Ectodermal cell (in vitro differentiated cells): ENCODE measurements around the gene ZYX.
"Not testable (repeated sequence)": the region's sequence is repeated elsewhere in the genome, so short reads cannot be mapped to it uniquely, and the experiment has no call there.

ENCODE experiments used
- H3K27ac ChIP-seq: 2 replicates; pipeline ENCODE4 v1.7.0; 2013; ENCODE audit warnings: mild to moderate bottlenecking, low read depth, low read length; ENCODE audit not compliant: insufficient read depth, poor library complexity, severe bottlenecking
- H3K27me3 ChIP-seq: 2 replicates; pipeline ENCODE4 v1.7.0; 2013; ENCODE audit warnings: mild to moderate bottlenecking, low read length; ENCODE audit not compliant: insufficient read depth, control insufficient read depth, poor library complexity, severe bottlenecking
- H3K36me3 ChIP-seq: one replicate; pipeline ENCODE4 v1.7.0; 2013; ENCODE audit warnings: low read length; ENCODE audit not compliant: control insufficient read depth, insufficient read depth
- H3K4me1 ChIP-seq: one replicate; pipeline ENCODE4 v1.7.0; 2013; ENCODE audit warnings: low read length; ENCODE audit not compliant: control insufficient read depth, insufficient read depth
- H3K4me3 ChIP-seq: 2 replicates; pipeline ENCODE4 v1.7.0; 2013; ENCODE audit warnings: low read depth, low read length, control low read depth; ENCODE audit not compliant: insufficient read depth
- H3K9me3 ChIP-seq: 2 replicates; pipeline ENCODE4 v1.7.0; 2013; ENCODE audit warnings: mild to moderate bottlenecking, low read length, moderate library complexity; ENCODE audit not compliant: control insufficient read depth
- WGBS, 2 experiments: methylation state at CpG; one replicate each; pipeline ENCODE4 v1.1.7; 2013; ENCODE audit warnings: missing lambda C conversion rate in 2 of 2; 5-methylcytosine and 5-hydroxymethylcytosine counted together

ZYX gene

DNA sequence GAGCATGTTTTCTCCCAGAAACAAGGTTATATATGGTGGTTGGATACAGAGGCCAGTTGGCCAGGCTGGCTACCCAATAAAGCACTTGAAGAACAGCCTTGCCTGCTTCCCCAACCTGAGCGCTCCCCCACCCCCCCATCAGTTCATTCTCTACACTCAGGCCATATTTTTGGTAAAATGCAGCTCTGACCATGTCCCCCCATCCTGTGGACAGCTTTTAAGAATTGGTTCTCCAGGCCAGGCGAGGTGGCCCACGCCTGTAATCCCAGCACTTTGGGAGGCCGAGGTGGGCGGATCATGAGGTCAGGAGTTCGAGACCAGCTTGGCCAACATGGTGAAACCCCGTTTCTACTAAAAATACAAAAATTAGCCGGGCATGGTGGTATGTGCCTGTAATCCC is 11.3 kb downstream of the ZYX start:
- H3K4me1 ChIP-seq, H3K27me3 ChIP-seq, H3K27ac ChIP-seq, H3K4me3 ChIP-seq, H3K9me3 ChIP-seq: not testable (repeated sequence)
- H3K36me3 ChIP-seq: peaks cover 25% of the 10 kb centered on the region
- WGBS, 2 experiments: 92 to 95% methylated on average over 8 of the region's 8 CpGs

DNA sequence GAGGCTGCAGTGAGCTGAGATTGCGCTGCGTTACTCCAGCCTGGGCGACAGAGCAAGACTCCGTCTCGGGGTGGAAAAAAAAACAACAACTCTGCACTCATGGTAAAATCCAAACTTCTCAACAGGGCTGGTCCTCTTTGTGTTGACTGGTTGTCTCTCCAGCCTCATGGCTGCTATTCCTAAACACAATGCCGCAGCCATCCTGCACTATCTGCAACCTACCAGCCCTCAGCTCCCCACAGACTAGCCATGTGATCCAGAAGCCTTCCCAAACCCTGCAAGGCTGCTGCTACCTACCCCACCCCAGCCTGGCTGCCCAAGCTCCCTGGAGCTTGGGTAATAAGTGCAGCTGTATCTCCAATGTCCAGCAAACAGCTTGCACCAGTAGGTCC is 11.7 kb downstream of the ZYX start:
- Histone ChIP-seq H3K4me1 (no peaks in the 10 kb centered on the region), H3K4me3 (no peak overlapping the region), H3K36me3 (peaks cover 25% of the 10 kb centered on the region), H3K27ac (no peak overlapping the region), H3K27me3 (no peaks in the 10 kb centered on the region), H3K9me3 (no peaks in the 10 kb centered on the region)
- 95 to 96% methylated on average over 6 of the region's 6 CpGs for WGBS, 2 experiments

GRCh38 chr7:143393267-143394041 is 12.3 kb downstream of the ZYX start:
- Histone ChIP-seq H3K36me3 (peaks cover 23% of the 10 kb centered on the region), H3K4me3 (no peak overlapping the region), H3K9me3 (no peaks in the 10 kb centered on the region), H3K27ac (no peak overlapping the region), H3K4me1 (no peaks in the 10 kb centered on the region), H3K27me3 (no peaks in the 10 kb centered on the region)
- 94 to 95% methylated on average over 14 of the region's 14 CpGs for WGBS, 2 experiments

DNA sequence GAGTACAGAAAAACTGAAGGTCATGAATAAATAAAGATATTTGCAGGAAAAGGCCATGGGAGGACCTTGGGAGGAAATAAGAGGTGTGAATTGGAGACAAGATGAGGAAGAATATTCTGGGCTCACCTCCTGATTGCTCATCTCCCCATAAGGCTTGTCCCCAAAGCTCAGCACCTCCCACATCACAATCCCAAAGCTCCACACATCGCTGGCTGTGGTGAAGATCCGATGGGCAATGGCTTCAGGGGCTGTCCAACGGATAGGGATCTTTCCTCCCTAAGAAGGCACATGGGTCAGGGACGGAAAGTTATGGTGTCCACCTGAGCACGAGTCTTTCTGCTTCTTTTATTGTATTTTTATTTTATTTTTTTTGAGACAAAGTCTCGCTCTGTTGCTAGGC is 12.9 kb downstream of the ZYX start:
- peaks cover 17% of the 10 kb centered on the region for H3K36me3 ChIP-seq
- H3K4me1 ChIP-seq: no peaks in the 10 kb centered on the region
- no peak overlapping the region for H3K4me3 ChIP-seq
- no peaks in the 10 kb centered on the region for H3K9me3 ChIP-seq
- no peaks in the 10 kb centered on the region for H3K27me3 ChIP-seq
- no peak overlapping the region for H3K27ac ChIP-seq
- WGBS, 2 experiments: 95 to 98% methylated on average over 6 of the region's 6 CpGs

- WGBS, 2 experiments: 86 to 87% methylated on average over 6 of the region's 6 CpGs
- H3K4me3 ChIP-seq: no peak overlapping the region
- no peaks in the 10 kb centered on the region for H3K27me3 ChIP-seq
- H3K9me3 ChIP-seq: no peaks in the 10 kb centered on the region
- H3K36me3 ChIP-seq: peaks cover 12% of the 10 kb centered on the region
- no peaks in the 10 kb centered on the region for H3K4me1 ChIP-seq
- no peak overlapping the region for H3K27ac ChIP-seq
Observed at GRCh38 chr7:143394777-143395176, 13.6 kb downstream of the ZYX start.

DNA sequence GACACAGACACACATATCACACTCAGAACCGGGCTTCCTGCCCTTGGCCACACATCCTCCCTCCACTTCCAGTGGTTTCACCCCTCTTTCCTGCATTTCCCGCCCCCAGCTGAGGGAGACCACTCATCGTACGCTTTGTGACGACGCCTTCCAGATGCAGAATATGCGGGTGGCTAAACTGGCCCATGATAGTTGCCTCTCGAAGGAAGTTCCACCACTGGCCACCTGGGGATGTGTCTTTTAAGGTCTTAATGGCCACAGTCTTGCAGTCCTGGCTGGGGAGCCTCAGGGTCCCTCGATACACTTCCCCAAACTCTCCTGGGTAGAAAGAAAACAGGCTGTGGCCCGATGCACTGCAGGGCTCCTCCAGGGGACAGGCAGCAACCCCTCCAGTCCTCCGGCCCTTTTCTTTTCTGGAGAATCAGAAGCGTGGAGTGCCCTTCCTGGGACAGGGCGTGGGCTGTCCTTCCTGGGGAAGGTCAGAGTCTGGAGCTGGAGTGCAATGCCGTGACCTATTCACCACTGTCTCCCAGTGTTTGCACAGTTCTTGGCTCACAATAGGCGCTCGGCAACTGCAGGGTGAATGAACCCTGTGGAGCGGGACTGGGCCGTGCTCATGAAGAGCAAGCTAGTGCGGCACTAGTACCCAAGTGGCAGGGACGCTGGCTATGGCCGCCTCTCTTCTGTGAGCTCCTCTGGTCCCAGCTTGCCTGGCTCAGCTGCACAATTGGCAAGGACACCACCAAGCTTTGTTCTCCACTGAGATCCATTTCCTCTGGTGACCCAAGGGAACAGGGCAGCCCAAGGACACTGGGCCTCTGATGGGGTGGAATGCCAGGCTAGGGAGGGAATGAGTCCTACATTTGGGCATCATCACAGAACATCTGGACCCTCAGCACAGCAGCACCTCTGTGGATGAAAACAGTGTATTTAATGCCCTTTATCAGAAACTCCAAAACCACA is 14.3 kb downstream of the ZYX start:
- Histone ChIP-seq H3K4me1 (no peaks in the 10 kb centered on the region), H3K27ac (no peak overlapping the region)

GRCh38 chr7:143396182-143396581 is 15.0 kb downstream of the ZYX start:
- H3K4me3 ChIP-seq: no peak overlapping the region
- no peaks in the 10 kb centered on the region for H3K36me3 ChIP-seq
- no peaks in the 10 kb centered on the region for H3K9me3 ChIP-seq
- WGBS, 2 experiments: 78 to 79% methylated on average over 7 of the region's 7 CpGs
- H3K27me3 ChIP-seq: no peaks in the 10 kb centered on the region
- no peaks in the 10 kb centered on the region for H3K4me1 ChIP-seq
- H3K27ac ChIP-seq: no peak overlapping the region

More for the DNA sequence above, 14.3 kb downstream of the ZYX start:
- H3K4me3 ChIP-seq: no peak overlapping the region
- 91% methylated on average over 21 of the region's 21 CpGs for WGBS, 2 experiments
- no peaks in the 10 kb centered on the region for H3K27me3 ChIP-seq
- H3K9me3 ChIP-seq: no peaks in the 10 kb centered on the region
- H3K36me3 ChIP-seq: peaks cover 5% of the 10 kb centered on the region

- no peaks in the 10 kb centered on the region for H3K36me3 ChIP-seq
Observed at GRCh38 chr7:143396625-143397556, 15.7 kb downstream of the ZYX start.

GRCh38 chr7:143397710-143398530 is 16.8 kb downstream of the ZYX start:
- 93 to 94% methylated on average over 16 of the region's 16 CpGs for WGBS, 2 experiments
- H3K27ac ChIP-seq: no peak overlapping the region
- no peaks in the 10 kb centered on the region for H3K36me3 ChIP-seq
- H3K9me3 ChIP-seq: no peaks in the 10 kb centered on the region
- H3K27me3 ChIP-seq: no peaks in the 10 kb centered on the region
- H3K4me1 ChIP-seq: no peaks in the 10 kb centered on the region
- H3K4me3 ChIP-seq: no peak overlapping the region

More at GRCh38 chr7:143396625-143397556, 15.7 kb downstream of the ZYX start:
- Histone ChIP-seq H3K4me3 (no peak overlapping the region), H3K9me3 (no peaks in the 10 kb centered on the region), H3K27me3 (no peaks in the 10 kb centered on the region), H3K4me1 (no peaks in the 10 kb centered on the region), H3K27ac (no peak overlapping the region)
- 92 to 93% methylated on average over 28 of the region's 28 CpGs for WGBS, 2 experiments
